Measurements from ENCODE around the gene DRICH1.
"Not testable (repeated sequence)": the region's sequence is repeated elsewhere in the genome, so short reads cannot be mapped to it uniquely, and the experiment has no call there.

DNA sequence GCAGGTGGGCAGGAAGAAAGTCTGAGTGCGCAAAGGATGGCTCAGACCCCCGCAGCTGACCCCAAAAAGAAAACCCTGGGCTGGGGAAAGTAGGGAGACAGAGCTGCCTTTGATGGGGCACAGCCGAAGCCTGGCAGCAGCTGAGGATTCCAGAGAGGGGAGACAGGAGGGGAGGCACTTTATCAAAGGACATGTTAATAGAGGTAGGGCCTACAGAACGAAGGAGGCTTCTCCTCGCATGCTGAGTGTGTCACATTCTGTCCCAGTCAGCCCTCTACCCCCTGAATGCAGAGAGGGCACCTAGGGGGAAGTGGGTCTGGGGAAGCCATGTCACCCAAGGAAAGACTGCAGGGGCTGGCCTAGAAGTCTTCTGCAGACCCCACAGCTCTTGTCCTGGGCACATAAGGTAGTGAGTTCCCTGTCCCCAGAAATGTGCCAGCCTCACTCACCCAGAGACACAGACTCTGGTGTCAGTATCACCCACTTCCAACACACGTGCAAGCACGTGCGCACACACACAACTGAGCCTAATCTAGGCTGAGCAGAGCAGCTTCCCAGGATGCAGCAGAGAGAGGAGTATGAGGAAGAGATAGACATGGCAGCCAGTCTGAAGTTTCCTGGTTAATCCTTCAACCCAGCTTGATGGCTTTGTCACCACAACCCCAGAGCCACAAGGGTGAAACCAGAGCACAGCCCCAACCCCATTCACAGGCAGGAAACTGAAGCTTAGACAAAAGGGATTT lies 40.4 kb upstream of the DRICH1 start:
- TF ChIP-seq, protein P1, sequence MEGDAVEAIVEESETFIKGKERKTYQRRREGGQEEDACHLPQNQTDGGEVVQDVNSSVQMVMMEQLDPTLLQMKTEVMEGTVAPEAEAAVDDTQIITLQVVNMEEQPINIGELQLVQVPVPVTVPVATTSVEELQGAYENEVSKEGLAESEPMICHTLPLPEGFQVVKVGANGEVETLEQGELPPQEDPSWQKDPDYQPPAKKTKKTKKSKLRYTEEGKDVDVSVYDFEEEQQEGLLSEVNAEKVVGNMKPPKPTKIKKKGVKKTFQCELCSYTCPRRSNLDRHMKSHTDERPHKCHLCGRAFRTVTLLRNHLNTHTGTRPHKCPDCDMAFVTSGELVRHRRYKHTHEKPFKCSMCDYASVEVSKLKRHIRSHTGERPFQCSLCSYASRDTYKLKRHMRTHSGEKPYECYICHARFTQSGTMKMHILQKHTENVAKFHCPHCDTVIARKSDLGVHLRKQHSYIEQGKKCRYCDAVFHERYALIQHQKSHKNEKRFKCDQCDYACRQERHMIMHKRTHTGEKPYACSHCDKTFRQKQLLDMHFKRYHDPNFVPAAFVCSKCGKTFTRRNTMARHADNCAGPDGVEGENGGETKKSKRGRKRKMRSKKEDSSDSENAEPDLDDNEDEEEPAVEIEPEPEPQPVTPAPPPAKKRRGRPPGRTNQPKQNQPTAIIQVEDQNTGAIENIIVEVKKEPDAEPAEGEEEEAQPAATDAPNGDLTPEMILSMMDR (IDR thresholded peaks at IDR 0.05) = not testable (repeated sequence)
- not testable (repeated sequence) for TF ChIP-seq POLR2AphosphoS5, POLR2A (IDR thresholded peaks at IDR 0.05)
